ENCODE measurements around the gene DGCR6L.

DNA sequence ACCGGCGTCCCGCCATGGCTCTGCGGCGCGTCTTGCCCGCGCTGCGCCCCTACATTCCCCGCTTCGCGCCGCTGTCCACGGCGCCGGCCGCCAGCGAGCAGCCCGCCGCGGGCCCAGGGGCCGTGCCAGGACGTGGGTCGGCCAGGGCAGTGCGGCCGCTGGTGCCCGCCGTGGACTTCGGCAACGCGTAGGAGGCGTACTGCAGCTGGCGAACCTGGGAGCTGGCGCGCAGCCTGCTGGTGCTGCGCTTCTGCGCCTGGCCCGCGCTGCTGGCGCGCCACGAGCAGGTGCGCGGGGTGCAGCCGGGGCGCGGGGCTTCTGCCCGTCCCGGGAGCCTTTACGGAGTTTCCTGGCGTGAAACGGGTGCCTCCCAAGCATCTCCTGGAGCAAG is 20.1 kb downstream of the DGCR6L start:
- TF ChIP-seq RARB (CRISPR knock-in tag; IDR thresholded peaks at IDR 0.05) (no peak), ARNTL (CRISPR knock-in tag; IDR thresholded peaks at IDR 0.05; ENCODE audit: borderline replicate concordance, low read depth) (no peak), TCF4 (CRISPR knock-in tag; IDR thresholded peaks at IDR 0.05; ENCODE audit: borderline replicate concordance) (no peak)

Data from SK-N-SH treated with all-trans-retinoic acid at 6 μM for 48 hours (cell line).